Vagina (tissue), 2 donors: ENCODE results near the gene BRINP2. TPM values are rescaled to one million over a fixed set of nuclear protein-coding genes. Genes with fewer than 3 reads are reported as not detected.

Experiments used
- DNase-seq, 2 donors: peaks; one replicate each; pipeline ENCODE4 v3.0.0-alpha.2; 2017; ENCODE audit errors: extremely low spot score in 2 of 2
- H3K27ac ChIP-seq: fragments of 200-600 bp; sonication (generic); one replicate; pipeline ENCODE4 v1.5.1; 2019
- H3K27me3 ChIP-seq: fragments of 200-600 bp; sonication (generic); one replicate; pipeline ENCODE4 v1.5.1; 2019
- H3K36me3 ChIP-seq, 2 donors: fragments of 200-600 bp; sonication (generic); one replicate each; pipeline ENCODE4 v1.5.1; 2017 to 2019
- H3K4me1 ChIP-seq: fragments of 200-600 bp; sonication (generic); one replicate; pipeline ENCODE4 v1.5.1; 2019
- H3K4me3 ChIP-seq, 2 donors: fragments of 200-600 bp; sonication (generic); 1 replicate in 1 of 2; 2 replicates in 1 of 2; pipeline ENCODE4 v1.5.1; 2016 to 2019
- H3K9me3 ChIP-seq: fragments of 200-600 bp; sonication (generic); one replicate; pipeline ENCODE4 v1.5.1; 2019
- POLR2A ChIP-seq, 2 donors: fragments of 450-650 bp; IDR thresholded peaks; one replicate each; pipeline ENCODE4 v1.6.1; 2017; ENCODE audit warnings: antibody characterized with exemption in 2 of 2, mild to moderate bottlenecking in 2 of 2, moderate library complexity in 2 of 2
- POLR2AphosphoS5 ChIP-seq, 2 donors: sonication (generic); formaldehyde crosslinking; IDR thresholded peaks; one replicate each; pipeline ENCODE4 v1.9.0; 2017; ENCODE audit warnings: antibody characterized with exemption in 2 of 2, mild to moderate bottlenecking in 2 of 2, low read depth in 1 of 2; ENCODE audit not compliant: insufficient read depth in 1 of 2
- intact Hi-C: fragments of 100-400 bp; cut with DNase I; formaldehyde crosslinking; loops from one replicate; pipeline ENCODE4 v1.15.1; 2023
- total RNA-seq: library from RNA; depleted of rRNA; stranded (reverse); fragments of >200 nt; gene quantifications from one replicate; pipeline ENCODE4 v1.2.3, GENCODE V29; 2016
- TF ChIP-seq, protein P1 (sequence below), 3 experiments: fragments of 450-650 bp in 2 of 3; fragments of 200-600 bp in 1 of 3; sonication (generic) in 1 of 3; IDR thresholded peaks; one replicate each; pipeline ENCODE4 v1.5.1; 2017 to 2019; ENCODE audit warnings: antibody characterized with exemption in 3 of 3, mild to moderate bottlenecking in 2 of 3, moderate library complexity in 2 of 3

The BRINP2 gene
- total RNA-seq, 1 donor from 2014 or later = 0.49 TPM

DNA sequence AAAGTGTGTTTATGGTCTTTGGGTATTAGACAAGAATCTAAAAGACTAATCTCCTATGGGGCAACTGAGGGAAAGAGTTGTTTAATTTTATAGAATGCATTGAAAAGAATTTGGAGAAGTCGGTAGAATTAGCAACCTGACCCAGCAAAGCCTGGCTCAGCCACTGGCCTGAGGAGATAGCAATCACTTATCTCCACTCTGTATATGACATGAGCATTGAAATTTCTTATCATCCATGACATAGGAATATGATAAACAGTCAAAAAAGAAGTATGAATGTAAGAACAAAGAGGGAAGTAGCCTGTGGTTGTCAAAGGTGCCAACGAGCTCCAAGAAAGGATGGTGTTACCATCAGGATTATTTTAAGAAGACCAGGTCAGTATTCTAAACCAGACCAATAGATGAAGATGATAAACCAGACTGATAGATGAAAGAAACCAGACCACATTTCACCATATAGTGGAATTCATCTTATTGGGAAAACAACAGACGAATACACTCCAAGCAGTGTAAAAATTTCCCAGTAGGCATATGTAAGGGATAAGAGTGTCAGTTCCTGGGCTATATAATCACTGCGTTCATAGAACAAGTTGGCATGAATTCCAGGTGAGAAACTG, 42.0 kb upstream of the BRINP2 start:
- intact Hi-C loops = loop anchor here (5.0 kb wide), 1 partner anchor 1681 kb away; no protein-coding TSS in a partner anchor
- no peak for TF ChIP-seq POLR2AphosphoS5 (IDR thresholded peaks at IDR 0.05; ENCODE audit: insufficient read depth in 1 of 2, low read depth in 1 of 2)
- no peak for TF ChIP-seq POLR2A (IDR thresholded peaks at IDR 0.05)
- TF ChIP-seq, protein P1, sequence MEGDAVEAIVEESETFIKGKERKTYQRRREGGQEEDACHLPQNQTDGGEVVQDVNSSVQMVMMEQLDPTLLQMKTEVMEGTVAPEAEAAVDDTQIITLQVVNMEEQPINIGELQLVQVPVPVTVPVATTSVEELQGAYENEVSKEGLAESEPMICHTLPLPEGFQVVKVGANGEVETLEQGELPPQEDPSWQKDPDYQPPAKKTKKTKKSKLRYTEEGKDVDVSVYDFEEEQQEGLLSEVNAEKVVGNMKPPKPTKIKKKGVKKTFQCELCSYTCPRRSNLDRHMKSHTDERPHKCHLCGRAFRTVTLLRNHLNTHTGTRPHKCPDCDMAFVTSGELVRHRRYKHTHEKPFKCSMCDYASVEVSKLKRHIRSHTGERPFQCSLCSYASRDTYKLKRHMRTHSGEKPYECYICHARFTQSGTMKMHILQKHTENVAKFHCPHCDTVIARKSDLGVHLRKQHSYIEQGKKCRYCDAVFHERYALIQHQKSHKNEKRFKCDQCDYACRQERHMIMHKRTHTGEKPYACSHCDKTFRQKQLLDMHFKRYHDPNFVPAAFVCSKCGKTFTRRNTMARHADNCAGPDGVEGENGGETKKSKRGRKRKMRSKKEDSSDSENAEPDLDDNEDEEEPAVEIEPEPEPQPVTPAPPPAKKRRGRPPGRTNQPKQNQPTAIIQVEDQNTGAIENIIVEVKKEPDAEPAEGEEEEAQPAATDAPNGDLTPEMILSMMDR (IDR thresholded peaks at IDR 0.05) = no peak
- no peak for DNase-seq
- no peaks in the 10 kb centered on the region for H3K27me3 ChIP-seq
- no peak overlapping the region for H3K4me3 ChIP-seq
- no peak overlapping the region for H3K27ac ChIP-seq
- H3K9me3 ChIP-seq = no peaks in the 10 kb centered on the region
- H3K36me3 ChIP-seq = no peaks in the 10 kb centered on the region
- H3K4me1 ChIP-seq = no peaks in the 10 kb centered on the region

DNA sequence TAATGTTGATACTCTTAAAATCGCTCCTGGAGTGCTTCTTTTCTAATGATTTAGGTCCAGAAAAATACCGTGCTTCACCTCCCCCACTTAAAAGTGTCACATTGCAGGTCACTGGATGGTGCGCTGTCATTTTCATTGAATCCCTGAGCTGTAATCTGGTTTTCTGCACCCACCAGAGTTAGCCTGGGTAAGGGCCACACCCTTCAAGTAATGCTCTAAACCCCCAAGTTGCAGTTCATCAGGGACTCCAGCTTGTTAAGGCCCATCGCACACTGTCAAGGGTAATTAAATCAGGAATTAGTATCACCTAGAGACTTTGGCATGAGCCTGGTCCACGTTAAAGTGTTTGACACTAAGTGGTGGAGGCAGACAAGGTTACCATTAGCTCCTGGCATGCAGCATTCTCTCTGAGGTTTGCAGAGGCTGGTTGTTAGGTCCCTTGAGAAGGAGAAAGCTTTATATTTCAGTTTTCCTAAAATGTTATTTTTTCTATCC, 40.3 kb upstream of the BRINP2 start:
- DNase-seq = no peak
- Histone ChIP-seq H3K27ac (no peak overlapping the region), H3K36me3 (no peaks in the 10 kb centered on the region), H3K9me3 (no peaks in the 10 kb centered on the region), H3K27me3 (no peaks in the 10 kb centered on the region), H3K4me1 (no peaks in the 10 kb centered on the region), H3K4me3 (no peak overlapping the region)
- intact Hi-C loops = no loop called here
- TF ChIP-seq POLR2A (IDR thresholded peaks at IDR 0.05) (no peak), POLR2AphosphoS5 (IDR thresholded peaks at IDR 0.05; ENCODE audit: insufficient read depth in 1 of 2, low read depth in 1 of 2) (no peak)
- TF ChIP-seq, protein P1 (IDR thresholded peaks at IDR 0.05) = no peak

DNA sequence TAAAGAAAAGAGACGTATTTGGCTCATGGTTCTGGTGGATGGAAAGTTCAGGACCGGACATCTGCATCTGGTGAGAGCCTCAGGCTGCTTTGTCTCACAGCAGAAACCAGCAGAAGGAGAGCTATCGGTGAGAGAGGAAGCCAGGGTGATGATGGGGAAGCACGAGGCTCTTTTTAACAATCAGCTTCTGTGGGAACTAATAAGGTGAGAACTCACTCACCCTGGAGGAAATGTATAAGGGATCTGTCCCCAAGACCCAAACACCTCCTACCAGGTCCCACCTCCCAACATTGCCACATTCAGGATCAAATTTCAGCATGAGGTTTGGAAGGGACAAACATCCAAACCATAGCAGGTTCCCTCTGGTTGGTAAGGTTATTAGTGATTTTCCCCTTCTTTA, 39.0 kb upstream of the BRINP2 start:
- Histone ChIP-seq H3K27me3 (no peaks in the 10 kb centered on the region), H3K4me1 (no peaks in the 10 kb centered on the region), H3K9me3 (no peaks in the 10 kb centered on the region), H3K4me3 (no peak overlapping the region), H3K27ac (no peak overlapping the region), H3K36me3 (no peaks in the 10 kb centered on the region)
- no peak for TF ChIP-seq POLR2AphosphoS5 (IDR thresholded peaks at IDR 0.05; ENCODE audit: insufficient read depth in 1 of 2, low read depth in 1 of 2)
- TF ChIP-seq POLR2A (IDR thresholded peaks at IDR 0.05) = no peak
- TF ChIP-seq, protein P1 (IDR thresholded peaks at IDR 0.05) = no peak
- no peak for DNase-seq
- intact Hi-C loops = no loop called here

DNA sequence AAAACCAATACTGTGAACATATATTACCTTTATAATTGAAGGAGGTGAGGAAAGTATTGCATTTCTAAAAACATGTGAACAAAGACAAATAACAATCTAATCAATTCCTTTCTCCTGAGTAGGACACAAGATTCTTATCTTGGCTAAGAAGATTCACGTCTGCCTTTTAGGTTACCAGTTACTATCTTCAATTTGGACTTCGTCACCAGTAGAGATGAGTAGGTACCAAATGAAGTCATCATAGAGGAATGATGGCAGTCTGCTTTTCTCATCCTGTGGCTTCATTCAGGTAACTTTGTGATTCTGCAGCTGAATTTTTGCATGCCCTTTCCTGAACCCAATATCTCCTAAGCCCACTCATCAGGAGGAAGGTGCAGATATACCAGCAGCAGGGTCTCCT, 38.6 kb upstream of the BRINP2 start:
- intact Hi-C loops = no loop called here
- no peaks in the 10 kb centered on the region for H3K36me3 ChIP-seq
- no peaks in the 10 kb centered on the region for H3K4me1 ChIP-seq
- H3K4me3 ChIP-seq = no peak overlapping the region
- no peaks in the 10 kb centered on the region for H3K27me3 ChIP-seq
- TF ChIP-seq POLR2AphosphoS5 (IDR thresholded peaks at IDR 0.05; ENCODE audit: insufficient read depth in 1 of 2, low read depth in 1 of 2) = no peak
- TF ChIP-seq, protein P1 (IDR thresholded peaks at IDR 0.05) = no peak
- no peak for TF ChIP-seq POLR2A (IDR thresholded peaks at IDR 0.05)
- no peak for DNase-seq
- H3K27ac ChIP-seq = no peak overlapping the region
- no peaks in the 10 kb centered on the region for H3K9me3 ChIP-seq

GRCh38 chr1:177133977-177134538, 36.7 kb upstream of the BRINP2 start:
- Histone ChIP-seq H3K27ac (no peak overlapping the region), H3K36me3 (no peaks in the 10 kb centered on the region), H3K9me3 (no peaks in the 10 kb centered on the region), H3K4me3 (no peak overlapping the region), H3K27me3 (no peaks in the 10 kb centered on the region), H3K4me1 (no peaks in the 10 kb centered on the region)
- intact Hi-C loops = no loop called here
- DNase-seq = no peak
- TF ChIP-seq POLR2AphosphoS5 (IDR thresholded peaks at IDR 0.05; ENCODE audit: insufficient read depth in 1 of 2, low read depth in 1 of 2) (no peak), POLR2A (IDR thresholded peaks at IDR 0.05) (no peak)
- TF ChIP-seq, protein P1 (IDR thresholded peaks at IDR 0.05) = no peak
